HG03521 (cell line): ENCODE data around the gene GPHB5.
"Not testable (repeated sequence)": the region's sequence is repeated elsewhere in the genome, so short reads cannot be mapped to it uniquely, and the experiment has no call there.

Source experiments
- ATAC-seq: cut with Tn5 transposase; IDR thresholded peaks from one replicate; pipeline ENCODE4 v1.9.1; 2021; ENCODE audit warnings: mild to moderate bottlenecking, moderate library complexity; ENCODE audit not compliant: unreplicated experiment

The GPHB5 gene, protein sequence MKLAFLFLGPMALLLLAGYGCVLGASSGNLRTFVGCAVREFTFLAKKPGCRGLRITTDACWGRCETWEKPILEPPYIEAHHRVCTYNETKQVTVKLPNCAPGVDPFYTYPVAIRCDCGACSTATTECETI

DNA sequence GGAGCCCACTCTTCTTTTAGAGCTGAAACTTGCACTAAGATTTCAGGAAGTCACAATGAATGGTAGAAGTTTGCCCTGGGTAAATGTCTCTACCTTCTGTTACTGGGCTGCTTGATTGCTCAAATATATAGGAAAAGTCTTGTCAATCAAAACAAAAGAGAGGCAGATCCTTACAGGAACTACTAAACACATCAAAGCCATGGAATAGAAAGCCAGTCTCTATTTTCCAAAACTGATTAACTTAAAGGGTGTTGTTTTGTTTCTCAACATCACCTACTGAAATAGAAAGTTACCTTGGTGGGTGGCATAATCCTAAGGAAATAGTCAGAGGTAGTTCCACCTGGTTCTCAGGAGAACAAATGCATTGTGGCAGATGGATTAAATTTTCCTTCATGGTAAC, at the start of gene GPHB5:
GPHB5 (minus strand) TSS at position 101 of the 400 bp plus-strand sequence. CDS start 1,086 bp downstream, outside the sequence.
- ATAC-seq, result no peak

GRCh38 chr14:63367742-63368364, 49.1 kb upstream of the GPHB5 start:
- ATAC-seq, result no peak

- ATAC-seq, result no peak
Observed at GRCh38 chr14:63362389-63362819, 43.7 kb upstream of the GPHB5 start.

- ATAC-seq, result no peak
Observed at GRCh38 chr14:63361790-63362189, 43.1 kb upstream of the GPHB5 start.

GRCh38 chr14:63357841-63358240, 39.1 kb upstream of the GPHB5 start:
- no peak for ATAC-seq

- ATAC-seq, result no peak
Observed at GRCh38 chr14:63345826-63346225, 27.1 kb upstream of the GPHB5 start.

DNA sequence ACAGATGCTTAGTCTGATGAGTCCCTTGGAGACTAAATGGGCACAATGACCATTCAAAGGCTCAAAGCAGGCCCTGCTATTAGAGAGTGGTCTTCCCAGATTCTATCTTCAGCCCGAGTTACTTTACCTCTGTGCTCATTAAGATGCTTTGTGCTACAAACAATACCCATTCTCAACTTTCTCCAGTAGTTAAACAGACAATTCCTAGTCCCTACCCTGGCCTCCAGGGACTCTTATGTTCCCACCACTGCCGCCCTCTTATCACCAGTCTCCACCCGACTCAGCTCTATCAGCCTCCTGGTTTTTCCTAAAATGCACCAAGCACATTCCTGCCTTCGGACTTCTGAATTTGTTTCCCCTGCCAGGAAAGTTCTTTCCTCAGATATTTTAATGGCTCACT, 25.6 kb upstream of the GPHB5 start:
- no peak for ATAC-seq

DNA sequence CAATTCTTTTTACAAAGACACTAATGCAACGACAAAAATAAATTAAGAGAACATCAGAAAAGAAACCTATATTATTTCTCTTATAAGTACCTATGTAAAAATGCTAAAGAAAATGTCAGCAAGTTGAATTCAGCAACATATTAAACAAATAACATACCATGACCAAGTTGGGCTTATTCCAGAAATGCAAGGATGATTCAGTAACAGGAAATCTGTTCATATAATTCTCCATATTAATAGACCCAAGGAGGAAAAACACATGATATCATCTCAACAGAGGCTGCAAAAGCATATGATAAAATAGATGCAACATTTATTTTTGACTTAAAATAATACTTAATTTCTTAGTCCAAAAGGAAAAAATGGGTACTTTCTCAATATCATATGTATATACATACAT, 25.1 kb upstream of the GPHB5 start:
- ATAC-seq, result no peak

GRCh38 chr14:63342371-63342770, 23.6 kb upstream of the GPHB5 start:
- ATAC-seq, result no peak

DNA sequence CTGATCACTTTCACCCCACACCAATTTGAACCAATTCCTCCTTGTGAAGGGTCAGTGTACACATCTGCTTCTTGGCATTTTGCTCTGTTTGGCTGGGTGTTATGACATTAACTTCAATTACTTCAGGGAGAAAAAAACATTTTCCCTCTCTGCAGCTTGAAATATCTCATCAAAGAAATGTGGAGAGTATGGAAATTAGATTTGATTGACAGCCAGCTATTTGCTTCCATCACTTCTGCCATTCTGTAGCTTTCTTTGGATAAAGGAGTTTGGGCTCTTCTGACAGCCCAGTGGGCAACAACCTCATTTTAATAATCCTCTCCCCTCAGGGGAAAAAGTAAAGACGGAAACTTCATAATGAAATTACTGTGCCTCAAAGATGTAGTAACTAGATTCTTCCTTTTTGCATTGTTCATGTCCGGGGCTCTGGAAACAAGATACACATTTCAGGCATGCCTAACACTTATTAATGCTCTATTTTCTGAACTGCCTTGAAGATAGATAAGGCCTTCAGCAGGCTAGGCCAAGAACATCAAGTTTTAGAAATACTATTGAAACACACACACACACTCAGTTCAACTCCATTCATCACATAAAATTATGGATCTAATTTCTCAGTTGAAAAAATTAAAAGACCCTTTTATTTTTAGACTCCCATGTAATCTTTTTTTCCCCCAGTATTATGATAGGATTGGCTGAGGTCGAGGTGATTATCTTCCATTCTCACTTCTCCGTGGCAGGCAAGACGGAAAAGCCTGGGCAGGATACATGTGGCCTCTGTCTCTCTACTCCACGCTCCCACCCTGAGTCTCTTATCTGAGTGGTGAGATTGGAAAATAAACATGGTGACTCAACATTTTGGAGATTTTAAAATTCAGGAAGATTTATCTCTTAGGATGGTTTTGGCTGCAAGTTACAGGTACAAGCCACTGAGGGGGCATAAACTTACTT, 10.3 kb upstream of the GPHB5 start:
- no peak for ATAC-seq

DNA sequence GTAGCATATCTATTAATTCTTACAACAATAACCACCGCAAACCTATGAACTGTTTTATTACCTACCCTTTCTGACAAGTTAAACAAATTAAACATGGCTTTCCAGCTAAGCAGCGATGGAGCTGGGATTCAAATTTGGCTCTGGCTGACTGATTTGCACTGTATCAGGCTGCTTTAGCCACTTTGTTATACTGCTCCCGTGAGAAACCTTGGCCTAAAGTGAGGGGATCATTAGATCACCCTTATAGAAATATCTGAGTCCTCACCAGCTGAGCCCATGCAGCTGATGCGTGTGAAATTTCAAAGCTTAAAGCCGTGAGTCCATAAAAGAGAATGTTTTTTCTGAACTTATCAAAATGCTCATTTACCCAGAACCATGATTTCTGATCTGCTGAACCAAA, 8.1 kb upstream of the GPHB5 start:
- ATAC-seq, result no peak

DNA sequence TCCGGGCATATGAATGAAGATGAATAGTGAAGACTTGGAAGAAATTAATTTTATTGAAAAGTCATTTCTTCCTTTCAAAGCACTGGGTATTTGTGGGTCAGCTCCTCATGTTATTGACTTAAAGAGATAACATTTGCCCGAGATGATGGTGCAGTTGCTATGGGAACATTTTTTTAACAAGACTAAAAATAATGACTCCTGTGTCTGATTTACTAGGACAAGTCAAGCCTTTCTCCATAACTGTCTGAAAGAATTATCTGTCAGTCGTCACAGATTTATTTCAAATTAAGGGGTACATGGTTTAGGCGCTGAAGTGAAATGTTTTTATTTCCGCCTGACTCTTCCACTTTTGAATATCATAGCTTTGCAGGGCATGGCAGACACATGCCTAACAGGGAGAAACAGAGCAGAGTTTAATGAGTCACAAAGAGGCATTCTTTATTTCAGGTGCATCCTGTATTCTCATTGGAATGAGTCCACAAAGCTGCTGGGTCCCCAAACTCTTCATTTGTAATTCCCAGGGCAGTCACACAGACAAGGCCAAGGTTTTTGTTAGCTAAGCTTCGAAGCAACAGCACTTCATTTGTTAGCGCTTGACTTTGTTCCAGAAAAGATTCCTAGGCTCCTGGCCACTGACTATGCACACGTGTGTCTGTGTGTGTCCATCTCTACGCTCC, 4.3 kb upstream of the GPHB5 start:
- ATAC-seq, result no peak

- ATAC-seq, result no peak
Observed at GRCh38 chr14:63322472-63322871, 3.7 kb upstream of the GPHB5 start.

DNA sequence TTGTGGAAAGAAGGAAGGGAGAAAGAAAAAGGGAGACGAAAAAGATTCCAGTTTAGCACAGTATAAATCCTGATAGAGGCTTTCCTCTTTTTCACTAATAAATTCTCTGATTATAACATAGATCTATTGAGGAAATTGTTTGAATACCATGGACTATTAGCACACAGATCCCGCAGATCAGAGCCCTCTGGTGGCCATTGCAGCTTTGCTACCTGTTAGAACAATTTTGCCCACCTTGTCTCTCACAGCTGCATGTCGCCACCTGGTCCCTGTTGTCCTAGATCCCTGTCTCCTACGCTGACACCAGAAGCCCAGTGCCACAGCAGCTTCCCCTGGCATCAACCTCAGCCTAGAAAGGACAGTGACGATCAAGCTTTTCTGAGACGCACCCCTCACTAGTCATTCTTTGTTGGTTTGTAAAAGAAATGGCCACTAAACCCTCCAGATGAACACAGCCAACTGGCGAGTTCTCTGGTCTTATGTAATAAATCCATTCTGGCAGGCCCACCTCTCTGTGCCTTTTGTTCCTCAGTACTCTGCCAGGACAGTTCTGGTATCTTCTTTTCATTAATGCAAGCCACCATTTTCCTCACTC, 9.9 kb downstream of the GPHB5 start:
- ATAC-seq, result no peak

GRCh38 chr14:63304429-63304828, 14.3 kb downstream of the GPHB5 start:
- not testable (repeated sequence) for ATAC-seq

GRCh38 chr14:63301891-63302534, 16.7 kb downstream of the GPHB5 start:
- no peak for ATAC-seq

DNA sequence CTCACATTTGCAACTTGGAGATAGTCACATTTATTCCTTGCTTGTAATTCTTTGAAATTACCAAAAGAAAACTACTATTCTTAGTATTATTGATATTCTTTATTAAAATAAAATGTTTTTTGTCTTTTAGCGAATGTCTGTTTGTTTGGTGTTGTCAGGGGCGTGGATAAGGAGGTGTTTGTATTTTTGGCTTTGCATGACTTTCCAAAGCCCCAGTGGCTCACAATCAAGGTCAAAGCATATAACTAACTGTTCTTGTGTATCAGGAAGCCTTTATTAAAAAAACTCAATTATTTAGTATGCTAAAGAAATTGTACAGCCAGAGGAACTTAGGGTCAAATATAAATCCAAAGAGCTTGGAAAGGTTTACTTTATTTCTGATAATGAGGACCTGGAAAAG, 17.9 kb downstream of the GPHB5 start:
- ATAC-seq, result no peak

DNA sequence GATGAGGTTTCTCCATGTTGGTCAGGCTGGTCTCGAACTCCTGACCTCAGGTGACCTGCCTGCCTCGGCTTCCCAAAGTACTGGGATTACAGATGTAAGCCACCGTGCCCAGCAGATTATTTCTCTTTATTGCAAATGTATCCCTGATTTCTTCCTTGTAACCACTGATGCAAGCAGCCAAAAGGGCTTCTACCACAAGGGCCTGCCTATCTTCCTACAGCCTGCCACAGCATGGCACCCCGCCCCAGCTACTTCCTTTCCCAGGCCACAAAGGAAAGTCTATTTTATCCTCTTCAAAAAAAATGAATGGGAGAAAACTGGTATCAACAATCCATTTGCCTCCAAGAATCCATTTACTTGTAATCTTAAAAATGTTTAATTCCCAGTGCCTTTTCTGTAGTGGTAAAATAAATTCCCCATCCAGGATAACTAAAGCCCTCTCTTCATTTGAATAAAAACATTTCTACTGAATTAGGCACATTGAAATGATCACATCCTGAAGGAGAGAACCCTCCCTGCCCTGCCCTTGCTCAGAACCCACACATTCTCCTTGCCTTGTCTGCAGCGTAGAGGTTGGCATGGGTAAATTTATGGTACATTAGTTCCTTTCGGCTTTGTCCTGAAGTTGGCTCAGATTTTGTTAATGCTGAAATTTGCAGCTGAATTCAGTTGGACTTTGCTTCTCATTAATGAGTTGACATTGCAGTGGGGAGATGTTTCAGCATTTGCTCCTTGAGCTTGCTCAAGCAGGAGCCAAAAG, 19.2 kb downstream of the GPHB5 start:
- no peak for ATAC-seq

GRCh38 chr14:63297372-63298063, 21.2 kb downstream of the GPHB5 start:
- no peak for ATAC-seq
